Stimulated activated CD8-positive, alpha-beta memory T cell treated with anti-CD3 and anti-CD28 coated beads, Interleukin-7, amount 100 ng/mL, for 4 hours (primary cell): ENCODE measurements around the gene ALPK3.
"Not testable (repeated sequence)": the region's sequence is repeated elsewhere in the genome, so short reads cannot be mapped to it uniquely, and the experiment has no call there.

Source experiments
- DNase-seq, 2 donors: peaks; one replicate each; pipeline ENCODE4 v3.0.0-alpha.2; 2020; ENCODE audit warnings: low read depth in 2 of 2

Gene ALPK3

GRCh38 chr15:84824260-84825007 is 7.3 kb downstream of the ALPK3 start:
- no peak for DNase-seq

GRCh38 chr15:84826369-84826823 is 9.2 kb downstream of the ALPK3 start:
- DNase-seq, result no peak

DNA sequence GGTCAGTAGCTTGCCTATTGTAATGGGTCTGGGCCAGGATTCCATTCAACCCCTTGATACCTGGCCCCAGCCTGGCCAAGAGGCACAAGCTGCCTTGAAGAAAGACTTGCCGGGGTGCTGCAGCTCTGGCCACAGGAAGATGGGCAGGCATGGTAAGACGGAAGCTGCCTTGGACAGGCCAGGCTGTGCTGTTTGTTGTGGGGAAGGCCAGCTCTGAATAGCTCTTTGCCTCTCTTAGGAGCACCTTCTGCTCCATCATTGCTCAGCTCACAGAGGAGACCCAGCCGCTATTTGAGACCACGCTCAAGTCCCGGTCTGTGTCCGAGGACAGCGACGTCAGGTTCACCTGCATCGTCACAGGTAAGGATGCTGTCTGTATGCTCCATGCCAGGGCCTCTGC is 10.1 kb downstream of the ALPK3 start:
- DNase-seq, result no peak

DNA sequence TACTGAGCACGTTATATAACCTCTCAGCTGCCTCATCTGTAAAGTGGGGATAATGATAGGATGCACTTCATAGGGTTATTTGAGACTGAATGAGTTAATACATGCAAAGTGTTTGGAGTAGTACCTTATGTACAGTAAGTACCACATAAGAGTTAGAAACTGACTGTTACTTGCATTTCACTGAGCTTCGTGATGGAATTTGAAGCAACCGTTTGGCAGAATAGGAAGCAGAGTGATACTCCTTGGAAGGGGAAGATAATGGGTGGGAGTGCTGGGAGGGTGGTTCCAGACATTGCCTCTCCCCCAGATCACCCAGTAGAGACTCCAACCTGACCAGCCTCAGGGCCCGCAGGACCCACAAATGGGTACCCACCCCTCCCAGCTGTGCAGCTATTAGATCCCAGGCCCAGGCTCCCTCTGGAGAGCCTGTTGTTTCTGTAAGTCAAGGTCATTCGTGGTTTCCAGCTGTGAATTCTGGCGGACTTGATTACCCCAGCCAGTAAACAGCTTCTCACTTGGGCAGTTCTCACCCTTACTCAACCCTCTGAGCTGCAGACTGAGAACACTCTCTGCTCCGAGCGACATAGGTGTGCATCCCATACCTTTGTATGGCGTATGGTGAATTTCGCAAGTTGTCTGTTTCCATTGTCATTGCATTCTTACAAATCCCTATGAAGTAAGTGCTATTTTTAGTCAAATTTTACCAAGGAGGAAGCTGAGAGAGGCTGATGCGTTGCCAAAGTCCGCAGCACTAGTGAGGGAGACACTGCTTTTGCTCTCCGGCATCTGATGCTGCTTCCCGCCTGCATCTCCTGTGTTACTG is 11.1 kb downstream of the ALPK3 start:
- no peak for DNase-seq

GRCh38 chr15:84829428-84829827 is 12.3 kb downstream of the ALPK3 start:
- DNase-seq, result no peak

DNA sequence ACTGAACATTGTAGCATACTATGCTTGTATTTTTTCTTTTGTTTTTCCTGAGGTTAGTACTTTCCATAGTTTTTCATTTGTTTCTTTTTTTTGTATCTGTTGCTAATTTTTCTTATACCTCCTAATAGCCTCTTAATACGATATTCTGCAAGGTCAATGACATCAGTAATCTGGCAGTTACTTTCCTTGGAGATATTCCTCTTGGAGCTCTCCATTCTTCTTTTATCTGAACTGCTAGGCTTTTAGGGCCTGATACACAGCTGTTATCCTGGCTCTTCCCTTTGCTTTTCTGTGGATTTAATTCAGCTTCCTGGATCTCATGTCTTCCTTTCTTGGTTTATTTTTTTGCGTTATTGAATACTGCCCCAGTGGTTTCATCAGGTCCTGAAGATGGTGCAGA is 12.9 kb downstream of the ALPK3 start:
- DNase-seq, result no peak

GRCh38 chr15:84831028-84831427 is 13.9 kb downstream of the ALPK3 start:
- no peak for DNase-seq

DNA sequence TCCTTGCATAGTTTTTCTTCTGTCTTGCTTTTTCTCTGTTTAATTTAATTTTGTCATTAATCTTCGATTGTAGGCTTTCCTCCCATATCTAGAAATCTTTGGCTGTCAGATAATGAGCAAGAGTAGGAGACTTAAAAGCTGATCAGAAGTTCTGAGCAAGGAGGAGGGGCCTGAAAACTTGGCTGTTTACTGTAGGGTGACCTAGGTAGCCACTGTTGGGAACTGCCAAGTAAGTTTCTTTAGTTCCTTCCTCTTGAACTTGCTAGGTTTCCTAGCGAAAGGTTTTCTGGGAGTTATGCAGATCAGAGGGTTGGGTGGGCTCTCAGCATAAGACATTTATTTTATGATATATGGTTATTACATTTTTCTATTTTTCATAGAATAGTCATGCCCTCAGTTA is 14.5 kb downstream of the ALPK3 start:
- no peak for DNase-seq

DNA sequence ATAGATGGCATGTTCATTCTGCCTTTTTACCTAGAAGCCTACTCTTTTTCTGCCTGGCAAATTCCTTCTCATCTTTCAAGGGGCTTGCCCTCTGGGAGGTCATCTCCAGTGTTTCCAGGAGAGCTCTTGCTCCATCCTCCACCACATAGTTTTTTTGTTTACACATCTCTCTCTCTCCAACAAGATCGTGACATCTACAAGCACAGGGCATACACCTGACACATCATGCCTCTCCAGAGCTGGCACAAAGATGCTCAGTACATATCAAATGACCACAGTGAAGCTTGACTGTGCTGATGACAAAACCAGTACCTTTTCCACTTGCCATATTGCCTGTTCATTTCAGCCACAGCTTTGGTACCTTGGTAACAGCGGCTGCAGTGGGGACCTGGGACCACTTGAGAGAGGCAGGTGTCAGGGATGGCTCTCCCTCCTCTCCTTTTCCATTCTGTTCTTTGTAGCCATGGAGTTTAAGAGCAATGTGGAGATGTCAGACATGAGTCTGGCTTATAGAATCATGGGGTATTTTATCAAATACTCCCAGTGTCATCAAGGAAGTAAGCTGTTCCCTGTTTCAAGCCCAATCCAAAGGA is 15.4 kb downstream of the ALPK3 start:
- DNase-seq, result no peak

DNA sequence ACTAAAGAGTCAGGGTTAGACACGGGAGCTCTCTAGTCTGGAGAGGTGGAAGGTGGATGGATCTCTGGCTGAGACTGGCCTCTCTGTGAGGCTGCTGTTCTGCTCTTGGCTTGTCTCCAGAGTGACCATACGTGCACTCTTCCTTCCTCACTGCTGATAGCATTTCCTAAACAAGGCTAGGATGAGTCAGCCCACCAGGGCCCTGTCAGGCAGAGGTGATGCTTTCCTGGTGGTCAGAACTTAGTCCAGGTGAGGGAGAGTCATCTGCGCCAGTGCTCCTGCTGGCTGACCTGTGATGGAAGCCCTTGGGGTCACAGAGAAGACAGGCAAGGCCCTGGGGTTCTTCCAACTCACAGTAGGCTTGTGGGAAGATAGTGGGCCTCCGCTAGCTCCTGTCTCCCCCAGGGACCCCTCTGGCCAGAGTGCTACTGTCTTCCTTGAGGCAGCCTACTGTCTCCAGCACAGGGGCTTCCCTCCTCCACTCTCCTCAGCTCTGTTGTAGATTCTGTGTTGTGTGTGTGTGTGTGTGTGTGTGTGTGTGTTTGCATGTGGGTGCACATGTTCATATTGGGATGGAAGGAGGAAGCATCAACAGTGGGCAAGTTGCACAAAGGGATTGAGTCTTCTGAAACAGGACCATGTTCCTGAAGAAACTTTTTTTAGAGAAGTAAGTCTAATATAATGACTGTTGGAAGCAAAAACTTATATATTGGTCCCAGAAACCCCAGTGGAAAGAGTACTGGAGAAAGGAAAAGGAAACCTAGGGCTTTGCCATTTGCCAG is 16.5 kb downstream of the ALPK3 start:
- no peak for DNase-seq

- DNase-seq, result no peak
These were observed 17.2 kb downstream of the ALPK3 start for GRCh38 chr15:84834229-84834955.

- no peak for DNase-seq
These were observed 17.8 kb downstream of the ALPK3 start for GRCh38 chr15:84834969-84835368.

- DNase-seq, result no peak
These were observed 18.6 kb downstream of the ALPK3 start for GRCh38 chr15:84835661-84836337.

DNA sequence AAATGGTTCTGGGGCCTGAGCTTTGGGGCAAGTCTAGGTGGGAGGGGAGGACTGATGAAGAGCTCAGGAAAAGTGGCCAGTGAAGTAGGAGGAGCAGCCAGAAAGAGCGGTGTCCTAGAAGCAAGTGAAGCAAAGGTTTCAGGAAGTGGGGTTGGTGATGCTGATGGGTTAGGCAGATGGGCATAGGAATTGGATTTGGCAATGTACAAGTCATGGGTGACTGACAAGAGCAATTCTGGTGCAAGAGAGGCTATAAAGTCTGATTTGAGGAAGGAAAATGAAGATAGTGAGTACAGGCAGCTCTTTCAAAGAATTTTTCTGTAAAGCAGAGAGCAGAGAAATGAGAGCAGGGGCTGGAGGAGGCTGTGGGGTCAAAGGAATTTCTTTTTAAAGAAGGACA is 19.7 kb downstream of the ALPK3 start:
- DNase-seq, result no peak

- DNase-seq, result no peak
These were observed 22.6 kb downstream of the ALPK3 start for GRCh38 chr15:84839714-84840113.

- DNase-seq, result no peak
These were observed 23.1 kb downstream of the ALPK3 start for GRCh38 chr15:84840255-84840654.

GRCh38 chr15:84840741-84841429 is 23.7 kb downstream of the ALPK3 start:
- DNase-seq, result no peak

DNA sequence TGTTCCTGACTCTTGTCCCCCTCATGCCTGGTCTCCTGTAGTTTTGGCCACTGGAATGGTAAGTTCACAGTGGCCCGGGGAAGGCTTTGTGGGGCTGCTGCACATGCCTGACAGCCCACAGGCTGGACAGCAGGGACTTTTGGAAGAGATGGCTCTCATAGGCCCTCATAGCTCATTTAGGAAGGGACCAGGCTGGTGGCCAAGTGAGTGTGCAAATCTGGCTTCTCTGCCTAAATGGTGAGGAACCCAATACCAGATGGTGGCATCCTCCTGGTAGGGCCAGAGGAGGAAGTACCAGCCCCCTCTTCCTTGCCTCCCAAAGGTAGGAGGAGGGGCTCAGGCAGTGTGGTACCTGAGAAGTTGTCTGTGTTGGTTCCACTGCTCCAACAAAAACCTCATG is 25.6 kb downstream of the ALPK3 start:
- no peak for DNase-seq

DNA sequence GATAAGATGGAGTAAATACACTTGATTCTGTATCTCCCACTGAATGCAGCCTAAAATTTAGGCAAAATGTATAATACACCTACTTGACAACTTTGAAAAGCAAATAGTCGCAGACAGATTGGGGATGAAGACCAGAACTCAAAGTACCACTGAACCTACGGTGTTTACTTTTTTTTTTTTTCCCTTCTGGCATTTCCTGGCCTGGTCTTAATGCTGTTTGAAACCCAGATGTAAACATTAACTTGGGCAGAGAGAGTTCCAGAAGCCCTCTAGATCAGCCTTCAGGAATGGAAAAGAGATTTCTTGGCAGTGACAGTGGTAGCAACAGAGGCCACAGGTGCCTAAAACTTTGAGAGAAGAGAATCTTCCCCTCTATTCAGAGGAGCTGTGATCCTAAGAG is 27.8 kb downstream of the ALPK3 start:
- no peak for DNase-seq

GRCh38 chr15:84845631-84846030 is 28.5 kb downstream of the ALPK3 start:
- not testable (repeated sequence) for DNase-seq
